Measurements from ENCODE around the gene TMEM203.

The TMEM203 gene

DNA sequence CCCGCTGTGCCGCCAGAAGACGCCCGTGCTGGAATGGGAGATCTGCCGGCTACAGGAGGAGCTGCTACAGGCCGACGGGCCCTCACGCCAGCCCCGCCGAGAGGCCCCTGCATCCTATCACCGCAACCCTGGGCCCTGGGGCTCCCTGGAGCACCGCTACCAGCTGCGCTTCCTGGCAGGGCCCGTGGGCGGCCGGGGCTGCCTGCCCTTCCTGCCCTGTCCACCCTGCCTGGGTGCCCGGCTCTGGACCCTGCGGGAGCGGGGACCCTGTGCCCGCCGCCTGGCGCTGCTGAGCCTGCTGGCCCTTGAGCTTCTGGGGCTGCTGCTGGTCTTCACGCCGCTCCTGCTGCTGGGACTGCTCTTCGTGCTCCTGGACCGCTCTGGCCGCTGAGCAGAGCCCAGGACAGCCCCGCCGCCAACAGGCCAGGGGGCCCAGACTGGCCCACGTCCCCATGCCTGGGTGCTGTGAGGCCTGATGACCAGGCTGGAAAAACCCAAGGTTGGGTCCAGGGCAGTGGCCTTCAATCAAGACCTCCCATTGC lies 12.8 kb upstream of the TMEM203 start:
- DNase-seq (ENCODE audit: low spot score): no peak

DNA sequence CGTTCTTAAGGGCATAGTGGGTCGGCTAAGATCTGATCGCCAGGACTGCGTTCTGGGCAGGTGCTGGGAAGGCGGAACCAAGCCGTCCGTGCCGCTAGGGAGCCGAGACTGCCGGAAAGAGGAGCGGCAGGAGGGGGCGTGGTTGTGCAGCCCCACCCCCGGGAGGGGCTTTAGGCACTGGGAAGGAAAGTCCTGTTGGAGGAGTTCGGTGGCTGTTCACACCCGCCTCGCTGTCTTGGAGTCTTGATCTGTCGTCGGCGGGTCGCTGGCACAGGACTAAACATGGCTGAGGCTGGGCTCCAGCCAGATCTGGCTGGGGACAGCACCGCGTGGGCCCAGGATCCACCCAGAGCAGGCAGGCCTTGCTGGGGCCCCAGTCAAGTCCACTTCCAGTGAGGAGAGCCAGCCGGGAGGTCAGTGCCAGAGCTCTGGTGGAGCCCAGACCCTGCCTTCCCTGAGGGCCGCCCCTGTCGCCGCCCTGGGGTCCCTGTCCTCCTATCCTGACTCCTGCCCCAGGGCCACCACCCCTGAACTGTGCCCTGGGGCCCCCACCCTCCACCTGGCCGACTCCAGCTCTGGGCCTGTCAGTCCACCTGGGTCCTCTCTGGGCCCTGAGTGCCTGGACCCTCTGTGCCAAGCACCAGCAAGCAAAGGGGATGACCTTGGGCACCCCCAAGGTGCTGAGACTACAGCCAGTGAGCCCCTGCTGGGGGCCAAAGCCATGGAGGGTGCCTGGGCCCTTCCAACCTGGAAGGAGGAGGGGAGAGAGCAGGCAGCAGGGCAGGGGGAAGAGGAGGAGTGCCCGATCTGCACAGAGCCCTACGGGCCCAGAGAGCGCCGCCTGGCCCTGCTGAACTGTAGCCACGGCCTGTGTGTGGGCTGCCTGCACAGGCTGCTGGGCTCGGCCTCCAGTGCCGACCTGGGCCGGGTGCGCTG lies 12.1 kb upstream of the TMEM203 start:
- peak; percentile 77 for DNase-seq (ENCODE audit: low spot score)

DNA sequence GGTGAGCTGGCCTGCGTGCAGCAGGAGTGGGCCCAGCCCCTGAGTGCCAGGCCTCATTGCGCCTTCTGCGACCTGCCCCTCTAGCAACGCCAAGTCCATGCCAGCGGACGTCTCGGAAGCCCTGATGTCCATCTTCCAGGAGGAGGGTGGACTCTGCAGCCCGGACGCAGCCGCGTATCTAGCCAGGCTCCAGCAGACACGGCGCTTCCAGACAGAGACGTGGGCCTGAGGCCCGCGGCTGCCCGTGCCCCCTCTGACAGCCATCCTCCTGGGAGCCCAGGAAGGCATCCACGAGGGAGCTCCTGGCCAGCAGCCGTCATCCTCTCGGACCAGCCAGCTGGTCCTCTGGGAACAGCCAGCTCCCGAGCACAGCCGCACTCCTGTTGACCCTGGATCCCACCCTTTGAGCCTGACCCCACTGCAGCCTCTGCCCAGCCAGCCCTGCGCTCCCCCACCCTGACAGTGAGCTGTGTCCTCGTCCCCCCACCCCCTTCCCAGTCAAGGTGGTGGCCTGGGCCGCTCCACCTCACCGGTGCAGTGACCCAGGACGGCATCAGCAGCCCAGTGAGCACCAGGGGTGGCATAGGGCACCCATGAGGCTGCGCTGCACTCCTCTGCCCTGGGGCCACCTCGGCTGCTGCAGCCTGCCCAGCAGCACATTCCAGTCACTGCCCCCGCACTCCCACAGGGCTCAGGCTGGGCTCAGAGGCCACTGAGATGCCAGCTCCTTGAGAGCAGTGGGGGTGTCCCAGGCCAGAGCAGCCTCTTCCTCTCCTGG lies 10.9 kb upstream of the TMEM203 start:
- DNase-seq (ENCODE audit: low spot score): no peak

DNA sequence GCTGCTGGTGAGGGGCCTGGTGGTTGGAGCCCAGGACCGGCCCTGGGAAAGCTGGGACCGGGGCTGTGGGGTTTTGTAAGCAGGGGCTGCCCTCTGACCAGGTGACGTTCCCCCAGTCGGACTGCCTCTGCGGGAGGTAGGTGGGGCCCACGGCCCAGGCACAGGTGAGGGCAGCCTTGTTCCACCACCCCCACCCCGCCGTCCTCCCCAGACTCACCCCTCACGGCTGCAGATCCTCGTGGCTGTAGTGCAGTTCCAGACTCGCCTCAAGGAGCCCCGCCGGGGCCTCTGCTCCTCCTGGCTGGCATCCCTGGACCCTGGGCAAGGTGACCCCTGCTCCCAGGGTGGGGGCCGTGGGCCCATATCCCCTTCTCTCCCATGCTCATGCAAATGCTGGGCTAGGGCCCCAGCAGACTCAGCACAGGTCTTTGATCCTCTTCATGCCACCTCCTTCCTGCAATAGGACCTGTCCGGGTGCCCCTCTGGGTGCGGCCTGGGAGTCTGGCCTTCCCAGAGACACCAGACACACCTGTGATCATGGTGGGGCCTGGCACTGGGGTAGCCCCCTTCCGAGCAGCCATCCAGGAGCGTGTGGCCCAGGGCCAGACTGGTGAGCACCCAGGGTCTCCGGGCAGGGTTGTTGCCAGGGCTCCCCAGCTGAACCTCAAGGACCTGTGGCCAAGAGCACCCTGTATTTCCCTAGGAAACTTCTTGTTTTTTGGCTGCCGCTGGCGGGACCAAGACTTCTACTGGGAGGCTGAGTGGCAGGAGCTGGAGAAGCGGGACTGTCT lies 9.9 kb upstream of the TMEM203 start:
- DNase-seq (ENCODE audit: low spot score): no peak

DNA sequence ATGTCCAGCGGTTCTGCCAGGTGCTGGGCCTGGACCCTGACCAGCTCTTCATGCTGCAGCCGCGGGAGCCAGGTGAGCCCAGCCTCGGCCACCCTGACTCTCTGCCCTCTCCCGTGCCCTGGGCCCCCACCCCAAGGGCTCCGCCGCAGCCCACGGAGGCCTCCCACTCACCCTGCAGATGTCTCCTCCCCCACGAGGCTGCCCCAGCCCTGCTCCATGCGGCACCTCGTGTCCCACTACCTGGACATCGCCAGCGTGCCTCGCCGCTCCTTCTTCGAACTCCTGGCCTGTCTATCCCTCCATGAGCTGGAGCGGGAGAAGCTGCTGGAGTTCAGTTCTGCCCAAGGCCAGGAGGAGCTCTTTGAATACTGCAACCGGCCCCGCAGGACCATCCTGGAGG lies 9.2 kb upstream of the TMEM203 start:
- no peak for DNase-seq (ENCODE audit: low spot score)

DNA sequence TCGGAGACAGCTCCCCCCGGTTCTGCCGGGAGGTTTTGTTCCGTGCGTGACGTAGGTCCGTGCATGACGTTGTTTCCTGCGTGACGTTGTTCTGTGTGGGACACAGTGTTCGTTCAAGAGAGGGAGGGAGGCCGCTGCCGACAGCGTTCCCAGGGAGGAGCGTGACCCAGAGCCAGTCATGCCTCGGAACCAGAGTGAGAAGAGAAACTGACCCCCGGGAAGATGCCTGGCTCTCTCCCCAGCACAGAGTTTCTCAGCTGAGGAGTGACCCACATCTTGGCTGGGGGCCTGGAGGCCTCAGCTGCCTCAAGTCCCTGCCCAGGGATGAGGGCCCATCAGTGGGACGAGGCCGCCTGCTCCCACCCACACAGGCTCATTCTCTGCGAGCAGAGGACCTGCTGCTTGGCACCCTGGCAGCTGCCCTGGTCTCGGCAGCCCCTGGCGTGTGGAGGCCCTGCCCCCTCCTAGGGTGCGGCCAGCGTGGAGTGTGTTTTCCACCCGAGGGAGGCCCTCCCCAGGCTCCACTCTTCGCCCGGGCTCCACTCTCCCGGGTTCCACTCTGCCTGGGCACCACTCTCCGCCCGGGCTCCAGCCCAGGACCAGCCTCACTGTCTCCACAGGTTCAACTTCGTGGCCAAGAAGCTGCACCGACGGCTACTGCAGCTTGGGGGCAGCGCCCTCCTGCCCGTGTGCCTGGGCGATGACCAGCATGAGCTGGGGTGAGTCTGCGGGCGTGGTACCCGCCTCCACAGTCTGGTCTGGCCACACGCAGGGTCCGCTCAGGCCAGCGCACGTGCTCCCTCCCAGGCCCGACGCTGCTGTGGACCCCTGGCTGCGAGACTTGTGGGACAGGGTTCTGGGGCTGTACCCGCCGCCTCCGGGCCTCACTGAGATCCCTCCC lies 8.0 kb upstream of the TMEM203 start:
- no peak for DNase-seq (ENCODE audit: low spot score)

DNA sequence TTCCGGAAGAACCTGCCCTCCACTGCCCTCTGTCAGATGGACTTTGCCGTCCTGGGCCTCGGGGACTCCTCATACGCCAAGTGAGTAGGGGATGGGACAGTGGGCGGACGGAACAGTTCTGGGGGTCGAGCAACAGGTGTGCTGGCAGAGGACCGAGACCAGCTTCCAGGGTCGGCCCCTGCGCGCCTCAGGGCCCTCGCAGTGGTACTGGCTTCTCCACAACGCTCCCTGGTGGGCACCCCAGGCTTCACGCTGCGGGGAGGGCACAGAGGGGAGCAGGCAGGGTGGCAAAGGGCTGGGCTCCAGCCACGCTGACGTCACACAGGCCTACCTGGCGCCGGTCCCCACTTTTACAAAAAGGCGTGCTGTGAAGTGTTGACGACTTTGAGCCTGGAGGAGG lies 7.1 kb upstream of the TMEM203 start:
- DNase-seq (ENCODE audit: low spot score): no peak

DNA sequence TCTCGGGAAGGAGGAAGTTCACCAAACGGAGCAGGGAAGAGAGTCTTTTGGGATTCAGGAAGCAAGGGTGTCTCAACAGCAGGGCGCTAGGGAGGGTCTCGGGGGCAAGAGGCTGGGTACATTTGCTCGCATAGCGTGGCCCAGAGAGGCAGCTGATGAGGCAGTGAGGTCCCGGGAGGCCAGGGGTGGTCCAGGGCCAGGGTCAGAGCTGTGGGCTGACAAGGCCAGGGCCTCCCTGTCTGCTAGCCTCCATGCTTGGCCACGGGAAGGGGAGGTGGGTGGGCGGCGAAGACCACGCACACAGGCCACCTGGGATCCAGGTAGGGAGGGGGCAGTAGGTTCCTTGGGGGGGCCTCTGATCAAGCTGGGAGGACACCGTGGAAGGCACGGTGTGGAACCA lies 6.1 kb upstream of the TMEM203 start:
- no peak for DNase-seq (ENCODE audit: low spot score)

DNA sequence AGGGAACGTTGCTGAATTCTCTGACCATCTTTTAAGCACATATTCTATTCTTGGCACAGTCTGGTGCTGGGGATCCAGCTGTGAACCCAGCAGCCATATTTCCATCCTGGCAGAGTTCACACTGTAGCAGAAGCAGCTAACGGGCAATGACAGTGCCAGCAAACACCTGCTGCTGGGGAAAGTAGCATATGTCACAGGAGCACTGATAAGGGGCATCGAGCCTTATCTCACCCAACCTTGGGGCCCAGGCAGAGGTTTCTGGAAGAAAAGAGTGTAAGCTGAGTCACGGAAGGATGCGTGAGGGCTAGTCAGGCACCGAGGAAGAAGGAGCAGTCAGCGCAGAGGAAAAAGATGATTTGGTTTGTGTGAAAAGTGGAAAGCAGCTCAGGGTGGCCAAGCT lies 1.2 kb upstream of the TMEM203 start:
- no peak for DNase-seq (ENCODE audit: low spot score)

DNA sequence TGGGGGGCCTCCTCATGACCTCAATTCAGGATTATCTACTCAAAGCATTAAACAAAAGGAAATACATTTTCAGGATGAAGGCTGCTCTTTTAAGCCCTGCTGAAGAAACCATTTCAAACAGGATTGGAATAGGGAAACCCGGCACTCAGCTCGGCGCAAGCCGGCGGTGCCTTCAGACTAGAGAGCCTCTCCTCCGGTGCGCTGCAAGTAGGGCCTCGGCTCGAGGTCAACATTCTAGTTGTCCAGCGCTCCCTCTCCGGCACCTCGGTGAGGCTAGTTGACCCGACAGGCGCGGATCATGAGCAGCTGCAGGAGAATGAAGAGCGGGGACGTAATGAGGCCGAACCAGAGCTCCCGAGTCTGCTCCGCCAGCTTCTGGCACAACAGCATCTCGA lies 720 bp downstream of the TMEM203 start:
- DNase-seq (ENCODE audit: low spot score): no peak

DNA sequence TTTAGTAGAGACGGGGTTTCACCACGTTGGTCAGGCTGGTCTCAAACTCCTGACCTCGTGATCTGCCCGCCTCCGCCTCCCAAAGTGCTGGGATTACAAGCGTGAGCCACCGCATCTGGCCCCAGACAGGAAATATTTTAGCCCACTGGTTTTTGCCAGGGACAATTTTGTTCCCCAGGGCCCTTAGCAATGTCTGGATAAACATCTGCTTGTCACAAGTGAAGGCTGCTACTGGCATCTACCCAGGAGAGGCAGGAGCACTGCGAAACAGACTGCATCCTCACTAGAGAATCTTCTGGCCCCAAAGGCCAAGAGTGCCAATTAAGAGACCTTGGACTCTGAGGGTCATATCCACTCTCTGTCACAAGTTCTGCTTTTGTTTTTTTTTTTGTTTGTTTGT lies 2.5 kb downstream of the TMEM203 start:
- no peak for DNase-seq (ENCODE audit: low spot score)

DNA sequence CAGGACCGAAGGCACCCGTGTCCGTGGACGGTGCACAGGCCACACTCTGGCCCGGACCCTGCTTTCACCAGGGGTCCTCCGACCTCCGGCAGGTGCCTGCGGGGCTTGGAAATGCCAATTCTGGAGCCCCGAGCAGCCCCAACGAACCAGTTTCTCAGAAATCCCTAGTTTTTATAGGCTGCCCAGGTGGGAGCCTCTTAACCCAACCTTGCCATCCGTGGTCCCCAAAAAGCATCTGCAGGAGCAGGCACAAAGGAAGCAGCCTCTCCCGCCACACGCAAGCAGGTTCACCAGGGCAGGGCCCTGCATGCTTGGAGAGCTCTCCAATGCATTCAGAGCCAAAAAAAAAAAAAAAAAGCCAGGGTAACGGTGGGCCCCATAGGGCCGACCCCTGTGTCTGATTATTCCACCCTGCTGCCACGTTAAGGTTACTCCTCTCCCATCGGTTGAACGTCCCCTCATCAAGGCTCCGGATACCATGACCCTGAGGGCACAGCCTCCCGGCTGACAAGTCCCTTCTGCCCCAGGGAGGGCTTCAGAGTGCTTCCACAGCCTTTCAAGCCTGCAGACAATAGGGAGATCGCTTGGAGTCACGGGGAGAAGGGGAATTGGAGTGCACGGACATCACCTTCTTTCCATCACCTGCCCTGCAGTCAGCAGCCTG lies 4.1 kb downstream of the TMEM203 start:
- no peak for DNase-seq (ENCODE audit: low spot score)

DNA sequence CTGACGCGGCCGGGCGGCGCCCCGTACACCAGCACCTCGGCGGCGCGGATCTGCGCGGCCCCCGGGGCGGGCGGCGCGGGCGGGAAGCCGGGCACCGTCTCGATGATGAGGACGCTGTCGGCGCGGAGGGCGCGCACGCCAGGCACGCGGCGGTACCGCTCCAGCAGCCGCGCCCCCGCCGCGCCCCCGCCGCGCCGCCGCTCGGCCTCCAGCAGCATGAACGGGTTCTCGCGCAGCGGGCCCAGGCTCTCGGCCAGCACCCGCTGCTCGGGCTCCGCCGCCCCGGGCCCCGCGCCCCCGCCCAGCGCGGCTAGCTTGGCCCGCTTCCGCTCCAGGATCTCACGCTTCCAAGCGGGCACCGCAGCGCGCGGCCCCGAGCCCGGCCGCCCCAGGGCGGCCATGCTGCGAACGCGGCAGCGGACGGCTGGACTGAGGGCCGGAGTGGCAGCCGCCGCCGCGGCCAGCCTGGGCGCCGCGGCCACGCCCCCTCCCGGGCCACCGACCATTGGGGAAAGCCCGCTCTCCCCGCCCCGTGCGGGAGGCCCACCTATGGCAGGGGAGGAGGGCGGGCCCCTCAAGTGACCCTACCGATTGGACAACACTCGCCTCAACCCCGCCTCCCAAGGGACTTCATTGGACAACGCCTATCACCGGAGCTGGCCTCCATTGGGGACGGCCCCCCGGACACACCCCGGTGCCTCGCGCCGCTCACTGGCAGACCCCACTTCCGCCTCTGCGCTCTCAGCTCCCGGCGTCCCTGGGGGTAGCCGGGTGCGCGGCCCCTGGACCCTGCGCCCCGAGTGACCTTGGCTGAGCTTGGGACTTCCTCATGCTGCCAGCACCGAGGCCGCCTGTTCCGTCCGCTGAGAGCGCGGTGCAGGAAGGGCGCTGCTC lies 4.9 kb downstream of the TMEM203 start, which contains the start of gene TPRN:
Gene TPRN (minus strand): TSS at position 431 of the 894 bp plus-strand sequence. CDS start 30 bp downstream, at position 401.
- peak; percentile 100 for DNase-seq (ENCODE audit: low spot score)

DNA sequence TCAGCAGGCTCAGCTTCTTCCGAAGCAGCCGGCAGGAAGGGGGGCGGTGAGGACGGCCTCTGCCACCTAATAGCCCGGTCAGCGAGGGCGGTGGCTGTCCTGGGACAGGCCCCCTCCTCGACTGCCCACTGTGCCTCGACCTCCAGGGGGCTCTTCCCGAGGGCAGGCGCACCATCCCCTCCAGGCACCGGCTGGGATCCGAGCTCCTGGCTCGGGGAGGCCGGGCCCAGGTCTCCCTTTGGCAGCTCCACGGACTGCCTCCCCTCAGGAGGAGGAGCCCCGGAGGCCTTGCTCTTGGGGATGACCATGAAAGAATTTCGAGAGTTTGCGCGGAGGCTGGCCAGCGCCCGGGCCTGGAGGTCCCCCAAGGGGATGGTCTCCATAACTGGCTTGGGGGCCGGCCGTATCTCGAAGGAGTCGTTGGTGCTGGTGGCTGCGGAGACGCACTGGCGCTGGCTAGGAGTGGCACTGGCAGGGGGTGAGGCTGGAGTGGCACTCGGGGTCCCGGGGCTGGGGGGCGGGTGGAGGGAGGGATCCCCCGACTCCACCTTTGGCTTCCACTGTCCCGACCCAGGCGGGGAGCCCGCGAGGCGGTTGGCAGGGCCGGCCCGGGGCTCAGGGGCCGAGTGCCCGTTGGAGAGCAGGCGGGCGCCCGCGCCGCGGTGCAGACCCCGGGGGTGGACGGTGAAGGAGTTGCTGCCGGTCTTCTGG lies 5.9 kb downstream of the TMEM203 start:
- no peak for DNase-seq (ENCODE audit: low spot score)

DNA sequence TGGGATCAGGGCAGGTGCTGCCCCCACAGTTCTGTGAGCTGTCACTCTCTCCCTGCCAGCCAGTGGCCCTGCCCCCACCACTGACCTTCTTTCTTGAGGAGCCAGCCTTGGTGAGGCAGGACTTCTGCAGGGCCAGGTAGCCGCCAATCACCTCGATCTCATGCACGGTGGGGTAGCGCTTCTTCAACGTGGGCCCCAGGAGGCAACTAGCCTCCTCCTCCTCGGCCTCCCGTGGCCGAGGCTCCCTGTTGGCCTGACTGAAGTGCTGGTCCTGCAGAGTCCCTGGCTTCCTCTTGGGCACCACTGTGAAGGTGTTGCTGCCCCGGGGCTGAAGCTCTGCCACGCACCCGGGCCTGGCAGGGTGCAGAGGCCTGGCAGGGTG lies 6.6 kb downstream of the TMEM203 start:
- no peak for DNase-seq (ENCODE audit: low spot score)

DNA sequence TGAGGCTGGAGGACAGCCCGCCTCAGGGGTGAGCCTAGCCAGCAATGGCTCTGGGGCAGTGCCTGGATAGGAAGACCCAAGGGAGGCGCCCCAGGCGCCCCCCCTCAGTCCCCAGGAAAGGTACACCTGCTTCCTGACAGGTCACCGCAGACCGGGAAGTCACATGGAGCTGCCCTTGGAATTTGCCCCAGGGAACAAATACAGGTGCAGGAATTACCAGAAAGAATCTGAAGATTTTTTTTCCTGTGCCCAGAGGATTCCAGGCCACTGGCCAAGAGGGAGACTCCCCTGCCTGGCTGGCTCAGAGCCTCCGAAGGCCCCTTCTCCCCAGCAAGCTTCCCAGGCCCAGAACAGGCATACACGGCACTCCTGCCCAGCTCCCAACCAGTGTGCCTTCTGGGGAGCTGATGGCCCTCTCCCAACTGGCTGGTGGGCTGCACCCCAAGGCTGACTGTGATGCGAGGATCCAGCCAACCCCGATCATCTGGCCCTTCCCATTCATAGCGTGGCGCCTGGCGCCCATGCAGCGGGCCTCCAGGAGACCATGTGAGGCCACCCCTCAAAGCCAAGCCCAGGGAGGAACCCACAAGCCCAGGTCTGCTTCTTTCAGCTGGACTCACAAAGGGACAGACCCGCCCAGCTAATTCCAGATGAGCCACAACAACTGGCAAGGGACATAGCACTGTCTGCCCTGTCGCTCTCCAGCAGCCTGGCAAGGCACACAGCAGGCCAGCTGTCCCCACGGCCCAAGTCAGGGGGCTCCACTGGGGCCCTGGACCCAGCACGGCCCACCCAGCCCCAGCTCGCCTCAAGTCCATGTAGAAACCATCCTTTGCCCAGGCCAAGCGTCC lies 7.2 kb downstream of the TMEM203 start:
- no peak for DNase-seq (ENCODE audit: low spot score)

DNA sequence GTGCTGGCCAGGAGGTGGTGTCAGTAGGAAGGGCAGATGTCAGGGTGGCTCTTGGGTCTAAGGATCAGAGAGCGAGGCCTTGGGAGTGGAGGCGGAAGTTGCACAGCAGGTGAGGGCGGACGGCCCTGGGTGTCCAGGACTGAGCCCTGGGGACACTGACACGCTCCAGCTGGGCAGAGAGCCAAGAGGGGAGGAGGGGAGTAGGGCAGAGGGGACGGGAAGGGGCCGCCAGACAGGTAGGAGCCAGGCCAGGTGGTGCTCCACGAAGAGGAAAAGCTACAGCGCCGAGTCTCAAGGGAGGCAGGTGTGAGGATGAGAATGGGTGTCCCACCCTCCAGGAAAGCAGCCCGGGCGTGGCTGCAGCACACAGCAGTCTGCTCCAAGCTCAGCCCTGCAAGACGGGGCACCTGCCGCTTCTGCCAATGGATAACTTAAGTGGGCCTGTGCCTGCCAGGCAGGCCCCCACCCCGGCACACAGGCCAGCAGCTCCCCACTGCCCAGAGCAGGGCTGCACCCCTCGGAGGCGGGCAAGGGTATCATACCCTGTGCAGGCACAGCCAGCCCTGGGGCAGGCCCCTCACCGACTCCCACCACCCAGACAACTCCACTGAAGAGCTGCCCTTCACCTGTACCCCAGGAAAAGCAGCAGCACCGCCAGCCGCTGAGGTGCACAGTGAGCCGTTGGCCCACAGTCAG lies 9.8 kb downstream of the TMEM203 start:
- no peak for DNase-seq (ENCODE audit: low spot score)
